Mucosa of descending colon (tissue), 3 donors: ENCODE measurements around the gene OR2A12. TPM values are rescaled to one million over a fixed set of nuclear protein-coding genes. Genes with fewer than 3 reads are reported as not detected.

Experiments used
- ATAC-seq: fragments of 200-7000 bp; cut with Tn5 transposase; one replicate; pipeline ENCODE4 v1.9.1; 2020; ENCODE audit warnings: mild to moderate bottlenecking, moderate library complexity
- DNase-seq, 3 donors: peaks; one replicate each; pipeline ENCODE4 v3.0.0-alpha.2; 2020
- H3K36me3 ChIP-seq: fragments of 200-600 bp; one replicate; pipeline ENCODE4 v1.8.0; 2021; ENCODE audit warnings: low read depth, mild to moderate bottlenecking
- H3K4me1 ChIP-seq: fragments of 200-600 bp; one replicate; pipeline ENCODE4 v1.8.0; 2021; ENCODE audit warnings: low read depth, mild to moderate bottlenecking
- H3K4me3 ChIP-seq: fragments of 200-600 bp; one replicate; pipeline ENCODE4 v1.8.0; 2021; ENCODE audit warnings: mild to moderate bottlenecking
- H3K9me3 ChIP-seq: fragments of 200-600 bp; one replicate; pipeline ENCODE4 v1.8.0; 2021; ENCODE audit warnings: mild to moderate bottlenecking
- CTCF ChIP-seq: fragments of 200-600 bp; IDR thresholded peaks from one replicate; pipeline ENCODE4 v1.8.0; 2022; ENCODE audit warnings: antibody characterized with exemption, mild to moderate bottlenecking
- intact Hi-C, 2 donors: fragments of 100-400 bp; cut with DNase I in 1 of 2; cut with micrococcal nuclease in 1 of 2; formaldehyde crosslinking; loops; one replicate each; pipeline versions ENCODE4 v1.11.0 to v1.11.1; 2022; cut with DNase I, micrococcal nuclease
- long read RNA-seq, 2 donors: library from polyadenylated mRNA; unstranded; transcript quantifications; one replicate each; pipeline ENCODE4 v2.0.0, GENCODE V29; 2019 to 2021
- total RNA-seq, 3 donors: library from RNA; stranded (reverse); fragmentation: NEBNext Ultra II Directional in 2 of 3; extraction: Animal tissue kit (Norgen Biotek cat#: 25700) in 2 of 3; gene quantifications; one replicate each; pipeline versions ENCODE4 v1.2.1 to v1.2.4, GENCODE V29; 2021 to 2023
- donor health status: DM: no; HTN: no; CAD: no; lungs with moderate emphysema.
- donor health status: DM: no; HTN: no; CAD: no.
- donor health status: DM: no; HTN: yes; CAD: no.

Gene OR2A12
- total RNA-seq = not detected
- long read RNA-seq, donor 1 = 0 reads
- long read RNA-seq, donor 2 = 0 reads

- intact Hi-C loops = no loop called here
- no peaks in the 10 kb centered on the region for H3K36me3 ChIP-seq
- H3K9me3 ChIP-seq = peaks cover 4% of the 10 kb centered on the region
- H3K4me1 ChIP-seq = no peaks in the 10 kb centered on the region
- no peak for ATAC-seq
- no peak within 1 kb of the TSS for H3K4me3 ChIP-seq
- no peak for DNase-seq
- TF ChIP-seq CTCF = no peak
Observed at GRCh38 chr7:144085978-144086377, at the start of gene OR2A12. Gene OR2A12 (plus strand): TSS chr7:144086278. CDS start chr7:144095108, 8,830 bp downstream.

GRCh38 chr7:144036302-144036885 is 49.7 kb upstream of the OR2A12 start:
- no peak overlapping the region for H3K4me3 ChIP-seq
- intact Hi-C loops = loop anchor here in 1 of 2 donors (5.0 kb wide), 1 partner anchor 1286 kb away; no protein-coding TSS in a partner anchor
- no peak for TF ChIP-seq CTCF
- no peaks in the 10 kb centered on the region for H3K36me3 ChIP-seq
- ATAC-seq (no peak), DNase-seq (no peak)
- no peaks in the 10 kb centered on the region for H3K9me3 ChIP-seq
- H3K4me1 ChIP-seq = no peaks in the 10 kb centered on the region

GRCh38 chr7:144037414-144038035 is 48.6 kb upstream of the OR2A12 start:
- intact Hi-C loops = loop anchor here in 1 of 2 donors (5.0 kb wide), 1 partner anchor 1285 kb away; no protein-coding TSS in a partner anchor
- ATAC-seq (no peak), DNase-seq (no peak)
- TF ChIP-seq CTCF = no peak
- Histone ChIP-seq H3K9me3 (no peaks in the 10 kb centered on the region), H3K4me3 (no peak overlapping the region), H3K4me1 (no peaks in the 10 kb centered on the region), H3K36me3 (no peaks in the 10 kb centered on the region)

- no peak overlapping the region for H3K4me3 ChIP-seq
- H3K4me1 ChIP-seq = no peaks in the 10 kb centered on the region
- ATAC-seq (no peak), DNase-seq (no peak)
- no peaks in the 10 kb centered on the region for H3K9me3 ChIP-seq
- intact Hi-C loops = loop anchor here in 1 of 2 donors (5.0 kb wide), 1 partner anchor 1283 kb away; no protein-coding TSS in a partner anchor
- no peak for TF ChIP-seq CTCF
- H3K36me3 ChIP-seq = no peaks in the 10 kb centered on the region
Observed at GRCh38 chr7:144038887-144039286, 47.2 kb upstream of the OR2A12 start.

GRCh38 chr7:144048648-144049047 is 37.4 kb upstream of the OR2A12 start, which contains the start of gene OR2A5:
Gene OR2A5 (plus strand): TSS chr7:144048948. CDS start chr7:144050402, 1,454 bp downstream.
- intact Hi-C loops = no loop called here
- H3K9me3 ChIP-seq = no peaks in the 10 kb centered on the region
- no peaks in the 10 kb centered on the region for H3K36me3 ChIP-seq
- no peak within 1 kb of the TSS for H3K4me3 ChIP-seq
- H3K4me1 ChIP-seq = no peaks in the 10 kb centered on the region
- DNase-seq (no peak), ATAC-seq (no peak)
- no peak for TF ChIP-seq CTCF
